ENCODE data around the gene MRTFA.

The MRTFA gene

DNA sequence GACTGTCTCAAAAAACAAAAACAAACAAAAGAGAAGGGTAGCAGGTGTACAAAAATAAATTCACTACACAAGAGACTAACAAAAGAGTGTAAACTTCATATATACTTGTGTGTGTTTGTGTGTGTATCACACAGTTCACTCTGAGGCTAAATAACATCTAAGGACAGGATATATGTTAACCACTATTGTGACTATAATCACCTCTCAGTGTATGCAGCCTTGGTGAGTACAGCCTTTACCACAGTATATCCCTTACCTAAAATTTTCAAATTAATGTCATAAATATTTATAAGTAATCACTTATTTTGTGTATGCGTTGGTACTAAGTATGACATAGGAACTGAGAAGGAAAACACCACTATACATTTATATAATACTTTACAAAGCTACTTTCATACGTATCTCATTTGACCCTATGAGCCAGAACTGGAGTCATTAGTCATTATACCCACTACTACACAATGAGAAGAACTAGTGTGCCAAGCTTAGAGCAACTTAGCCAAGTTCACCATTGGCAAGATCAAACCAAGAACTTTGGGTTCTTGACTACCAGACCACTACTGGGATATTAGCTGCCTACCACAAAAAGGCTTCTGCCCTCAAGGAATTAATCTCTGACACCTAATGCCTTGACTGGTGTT lies 149.4 kb downstream of the MRTFA start:
- Mint-ChIP-seq H3K4me1 (ENCODE audit: low read depth in 2 of 2) (peaks cover 3 to 16% of the 10 kb centered on the region in 2 donors), H3K27ac (peak overlapping the region in 1 of 2 donors; percentile 60), H3K36me3 (ENCODE audit: insufficient read depth) (peaks cover 4% of the 10 kb centered on the region), H3K4me3 (no peak overlapping the region), H3K9me3 (no peaks in the 10 kb centered on the region), H3K27me3 (no peaks in the 10 kb centered on the region)
- ATAC-seq (replicated peaks) (no peak), DNase-seq (no peak)

DNA sequence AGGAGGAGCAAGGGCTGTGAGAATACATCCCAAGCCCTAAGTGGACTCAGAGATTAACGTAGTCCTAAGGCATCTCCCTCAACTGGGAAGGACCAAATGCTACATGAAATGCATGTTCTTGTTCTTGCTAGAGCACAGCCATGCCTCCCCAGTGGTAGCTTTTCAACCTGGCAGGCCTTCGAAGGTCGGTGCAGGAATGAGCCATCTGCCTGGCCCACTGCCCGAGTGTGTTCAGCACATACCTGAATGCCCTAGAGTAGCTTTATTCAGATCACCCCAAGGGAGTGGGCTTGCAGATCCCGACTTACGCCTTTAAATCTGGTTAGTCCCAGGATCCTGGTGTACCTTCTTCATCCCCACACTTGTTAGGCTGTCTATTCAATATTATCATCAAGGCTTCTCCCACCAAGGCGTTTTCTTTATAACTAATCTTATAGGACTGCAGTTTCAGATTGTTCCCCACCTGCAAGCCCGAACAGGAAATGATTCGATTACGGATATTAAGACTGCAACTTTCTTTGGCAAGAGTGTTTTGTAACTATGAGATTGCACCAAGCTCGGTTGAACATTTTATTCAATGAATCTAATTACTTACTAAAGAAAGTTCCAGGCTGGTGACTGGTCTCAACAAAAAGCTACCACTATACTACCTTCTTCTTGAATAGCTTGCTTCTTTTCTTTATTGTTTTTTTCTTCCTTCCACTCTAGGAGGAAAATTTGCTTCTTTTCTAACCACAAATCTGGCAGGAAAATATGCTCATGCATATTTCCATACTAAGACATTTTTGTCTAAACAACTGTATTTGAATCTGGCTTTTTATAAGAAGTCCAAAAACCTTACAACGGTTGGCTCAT lies 150.5 kb downstream of the MRTFA start:
- H3K27me3 Mint-ChIP-seq, result no peaks in the 10 kb centered on the region
- H3K36me3 Mint-ChIP-seq (ENCODE audit: insufficient read depth), result peaks cover 4% of the 10 kb centered on the region
- peak overlapping the region in 1 of 2 donors; percentile 60 for H3K27ac Mint-ChIP-seq
- H3K4me1 Mint-ChIP-seq (ENCODE audit: low read depth in 2 of 2), result peaks cover 0 to 11% of the 10 kb centered on the region in 2 donors
- no peak for ATAC-seq (replicated peaks)
- no peaks in the 10 kb centered on the region for H3K9me3 Mint-ChIP-seq
- no peak overlapping the region for H3K4me3 Mint-ChIP-seq
- DNase-seq, result no peak

DNA sequence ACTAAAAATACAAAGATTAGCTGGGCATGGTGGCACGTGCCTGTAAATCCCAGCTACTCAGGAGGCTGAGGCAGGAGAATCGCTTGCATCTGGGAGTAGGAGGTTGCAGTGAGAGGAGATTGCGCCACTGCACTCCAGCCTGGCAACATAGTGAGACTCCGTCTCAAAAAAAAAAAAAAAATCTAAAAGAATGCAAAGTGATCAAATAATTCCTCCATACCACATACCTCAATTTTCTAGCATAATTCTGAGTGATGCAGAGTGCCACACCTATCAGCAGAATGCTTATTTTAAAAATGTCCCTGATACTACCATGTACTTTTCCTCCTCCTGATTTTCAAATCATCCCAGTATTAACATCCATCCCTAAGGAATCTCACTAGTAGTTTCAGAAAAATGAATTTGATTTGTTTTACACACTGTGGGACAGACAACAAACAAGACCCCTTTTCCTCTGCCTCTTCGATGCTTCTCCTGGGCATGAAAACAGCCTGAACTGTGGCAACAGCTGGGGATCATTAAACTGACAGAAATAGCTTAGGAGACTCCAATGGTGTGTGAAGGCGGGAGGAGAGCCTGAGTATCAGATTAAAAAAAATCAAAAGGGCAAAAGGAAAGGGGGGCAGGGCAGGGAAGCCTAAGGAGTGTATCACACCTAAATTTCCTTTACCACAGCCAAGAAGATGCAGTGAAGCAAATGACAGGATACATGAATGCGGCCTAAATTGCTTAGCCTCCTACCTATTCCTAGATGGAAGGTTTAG lies 151.4 kb downstream of the MRTFA start:
- H3K4me3 Mint-ChIP-seq, result no peak overlapping the region
- H3K9me3 Mint-ChIP-seq, result no peaks in the 10 kb centered on the region
- no peaks in the 10 kb centered on the region for H3K27me3 Mint-ChIP-seq
- DNase-seq, result no peak
- peak overlapping the region in 1 of 2 donors; percentile 8 for H3K27ac Mint-ChIP-seq
- ATAC-seq (replicated peaks), result no peak
- peaks cover 4% of the 10 kb centered on the region for H3K36me3 Mint-ChIP-seq (ENCODE audit: insufficient read depth)
- H3K4me1 Mint-ChIP-seq (ENCODE audit: low read depth in 2 of 2), result peaks cover 0 to 11% of the 10 kb centered on the region in 2 donors

DNA sequence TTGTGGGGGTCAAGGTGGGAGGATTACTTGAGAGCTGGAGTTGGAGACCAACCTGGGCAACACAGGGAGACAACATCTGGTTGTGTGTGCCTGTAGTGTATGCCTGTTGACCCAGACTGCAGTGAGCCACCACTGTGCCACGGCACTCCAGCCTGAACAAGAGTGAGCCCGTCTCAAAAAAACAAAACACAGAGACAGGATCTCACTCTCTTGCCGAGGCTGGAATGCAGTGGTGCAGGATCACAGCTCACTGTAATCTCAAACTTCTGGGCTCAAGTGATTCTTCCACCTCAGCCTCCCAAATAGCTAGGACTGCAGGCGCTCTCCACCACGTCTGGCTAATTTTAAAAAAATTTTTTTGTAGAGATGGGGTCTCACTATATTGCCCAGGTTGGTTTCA lies 153.6 kb downstream of the MRTFA start:
- no peak for DNase-seq
- no peaks in the 10 kb centered on the region for H3K27me3 Mint-ChIP-seq
- ATAC-seq (replicated peaks), result no peak
- peaks cover 5 to 14% of the 10 kb centered on the region in 2 donors for H3K4me1 Mint-ChIP-seq (ENCODE audit: low read depth in 2 of 2)
- no peak overlapping the region for H3K4me3 Mint-ChIP-seq
- no peaks in the 10 kb centered on the region for H3K9me3 Mint-ChIP-seq
- H3K36me3 Mint-ChIP-seq (ENCODE audit: insufficient read depth), result peaks cover 4% of the 10 kb centered on the region
- no peak overlapping the region for H3K27ac Mint-ChIP-seq

DNA sequence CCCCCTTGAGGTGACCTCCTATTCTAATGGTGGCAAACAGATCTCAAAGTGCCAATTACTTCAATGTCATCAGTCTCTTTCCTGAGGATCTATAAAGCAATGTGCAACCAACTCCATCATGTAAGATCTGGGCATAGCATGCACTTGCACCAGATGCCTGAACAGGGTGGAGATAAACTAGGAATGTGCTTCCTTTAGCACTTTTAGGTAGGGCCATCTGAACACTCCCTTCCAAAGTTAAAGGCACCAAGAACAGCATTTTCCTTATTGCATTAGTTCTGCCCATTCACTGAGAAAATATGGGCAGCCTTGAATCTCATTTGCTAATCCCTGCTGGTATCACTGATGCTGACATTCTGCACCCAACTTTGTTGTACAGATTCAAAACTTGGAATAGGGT lies 154.1 kb downstream of the MRTFA start:
- Mint-ChIP-seq H3K36me3 (ENCODE audit: insufficient read depth) (peaks cover 4% of the 10 kb centered on the region), H3K4me1 (ENCODE audit: low read depth in 2 of 2) (peaks cover 10 to 11% of the 10 kb centered on the region in 2 donors)
- no peak for DNase-seq

DNA sequence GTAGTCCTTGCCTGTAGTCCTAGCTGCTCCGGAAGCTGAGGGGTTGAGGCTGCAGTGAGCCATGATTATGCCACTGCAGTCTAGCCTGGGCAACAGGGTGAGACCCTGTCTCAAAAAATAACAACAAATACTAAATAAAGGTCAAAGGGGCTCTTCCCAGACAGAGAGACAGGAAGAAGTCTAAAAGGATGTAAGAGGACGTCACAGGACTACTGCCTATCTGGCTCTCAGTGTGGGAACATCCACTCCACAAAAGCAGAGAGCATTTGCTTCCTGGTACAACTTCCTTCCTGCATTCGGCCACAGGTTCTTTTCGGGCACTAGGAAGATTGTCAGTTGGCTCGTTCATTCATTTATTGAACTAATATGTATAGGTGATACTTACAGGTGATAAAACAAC lies 155.5 kb downstream of the MRTFA start:
- no peak for ATAC-seq (replicated peaks)
- DNase-seq, result no peak
- Mint-ChIP-seq H3K27ac (no peak overlapping the region), H3K27me3 (no peaks in the 10 kb centered on the region), H3K4me3 (no peak overlapping the region), H3K36me3 (ENCODE audit: insufficient read depth) (peaks cover 4% of the 10 kb centered on the region), H3K4me1 (ENCODE audit: low read depth in 2 of 2) (peaks cover 8 to 10% of the 10 kb centered on the region in 2 donors), H3K9me3 (no peaks in the 10 kb centered on the region)

More for the DNA sequence above, 154.1 kb downstream of the MRTFA start:
- no peaks in the 10 kb centered on the region for H3K9me3 Mint-ChIP-seq
- no peak overlapping the region for H3K27ac Mint-ChIP-seq
- H3K27me3 Mint-ChIP-seq, result no peaks in the 10 kb centered on the region
- no peak overlapping the region for H3K4me3 Mint-ChIP-seq
- no peak for ATAC-seq (replicated peaks)

DNA sequence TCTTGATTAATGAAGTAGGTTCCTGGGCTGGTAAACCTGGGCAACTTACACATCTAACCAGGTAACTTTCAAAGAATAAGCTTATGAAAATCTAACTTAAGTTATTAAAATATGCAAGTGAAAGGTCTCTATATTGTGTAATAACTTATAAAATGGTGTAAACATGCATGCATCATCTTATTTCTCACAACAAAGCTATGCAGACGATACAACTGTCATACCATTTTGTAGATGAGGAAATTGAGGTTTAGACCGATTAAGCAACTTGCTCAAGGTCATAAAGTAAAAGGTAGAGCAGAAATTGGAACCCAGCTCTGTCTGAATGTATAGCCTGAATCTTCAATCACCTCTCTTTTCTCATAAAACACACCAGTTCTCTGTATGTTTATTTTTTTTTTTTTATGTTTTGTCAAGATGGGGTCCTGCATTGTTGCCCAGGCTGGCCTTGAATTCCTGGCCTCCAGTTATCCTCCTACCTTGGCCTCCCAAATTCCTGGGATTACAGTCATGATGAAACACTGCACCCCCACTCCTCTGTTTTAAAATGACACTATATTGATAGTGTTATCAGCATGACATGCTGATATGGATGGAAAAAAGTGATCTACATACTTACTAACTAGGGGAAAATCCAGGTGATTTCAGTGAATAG lies 156.5 kb downstream of the MRTFA start:
- DNase-seq (no peak), ATAC-seq (replicated peaks) (no peak)
- Mint-ChIP-seq H3K4me1 (ENCODE audit: low read depth in 2 of 2) (peaks cover 8 to 10% of the 10 kb centered on the region in 2 donors), H3K27ac (no peak overlapping the region), H3K4me3 (no peak overlapping the region), H3K36me3 (ENCODE audit: insufficient read depth) (peaks cover 3% of the 10 kb centered on the region), H3K9me3 (no peaks in the 10 kb centered on the region), H3K27me3 (no peaks in the 10 kb centered on the region)

DNA sequence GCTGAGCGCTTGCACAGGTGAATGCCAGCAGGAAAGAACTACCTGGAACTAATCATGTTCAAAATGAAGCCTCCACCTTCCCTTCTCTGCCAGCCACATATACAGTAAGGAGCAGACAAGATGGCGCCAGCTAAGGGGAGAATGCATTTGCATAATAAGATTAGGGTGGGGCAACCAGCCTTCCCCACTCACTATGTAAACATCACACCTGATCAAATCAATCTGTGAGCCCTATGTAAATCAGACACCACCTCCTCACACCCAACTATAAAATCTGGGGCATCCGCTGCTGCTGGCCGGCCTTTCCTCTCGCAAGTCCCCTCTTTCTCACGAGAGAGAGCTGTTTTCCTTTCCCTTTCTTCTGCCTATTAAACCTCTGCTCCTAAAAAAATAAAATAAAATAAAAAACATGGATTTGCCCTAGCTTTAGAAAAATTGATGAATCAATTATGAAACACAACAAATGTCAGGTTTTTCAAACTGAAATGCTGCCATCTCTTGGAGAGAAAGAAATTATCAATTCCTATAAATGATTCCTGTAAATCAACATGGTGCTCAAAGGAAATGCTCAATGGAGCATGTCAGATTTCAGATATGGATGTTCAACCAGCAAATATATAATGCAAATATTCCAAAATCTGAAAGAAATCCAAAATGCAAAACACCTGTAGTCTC lies 157.3 kb downstream of the MRTFA start:
- peaks cover 8 to 10% of the 10 kb centered on the region in 2 donors for H3K4me1 Mint-ChIP-seq (ENCODE audit: low read depth in 2 of 2)
- H3K4me3 Mint-ChIP-seq, result peak overlapping the region in 1 of 2 donors; percentile 45
- H3K36me3 Mint-ChIP-seq (ENCODE audit: insufficient read depth), result no peaks in the 10 kb centered on the region
- no peaks in the 10 kb centered on the region for H3K9me3 Mint-ChIP-seq
- H3K27me3 Mint-ChIP-seq, result no peaks in the 10 kb centered on the region
- ATAC-seq (replicated peaks) (peak; percentile 60), DNase-seq (no peak)
- peak overlapping the region; percentile 52 to 72 for H3K27ac Mint-ChIP-seq

DNA sequence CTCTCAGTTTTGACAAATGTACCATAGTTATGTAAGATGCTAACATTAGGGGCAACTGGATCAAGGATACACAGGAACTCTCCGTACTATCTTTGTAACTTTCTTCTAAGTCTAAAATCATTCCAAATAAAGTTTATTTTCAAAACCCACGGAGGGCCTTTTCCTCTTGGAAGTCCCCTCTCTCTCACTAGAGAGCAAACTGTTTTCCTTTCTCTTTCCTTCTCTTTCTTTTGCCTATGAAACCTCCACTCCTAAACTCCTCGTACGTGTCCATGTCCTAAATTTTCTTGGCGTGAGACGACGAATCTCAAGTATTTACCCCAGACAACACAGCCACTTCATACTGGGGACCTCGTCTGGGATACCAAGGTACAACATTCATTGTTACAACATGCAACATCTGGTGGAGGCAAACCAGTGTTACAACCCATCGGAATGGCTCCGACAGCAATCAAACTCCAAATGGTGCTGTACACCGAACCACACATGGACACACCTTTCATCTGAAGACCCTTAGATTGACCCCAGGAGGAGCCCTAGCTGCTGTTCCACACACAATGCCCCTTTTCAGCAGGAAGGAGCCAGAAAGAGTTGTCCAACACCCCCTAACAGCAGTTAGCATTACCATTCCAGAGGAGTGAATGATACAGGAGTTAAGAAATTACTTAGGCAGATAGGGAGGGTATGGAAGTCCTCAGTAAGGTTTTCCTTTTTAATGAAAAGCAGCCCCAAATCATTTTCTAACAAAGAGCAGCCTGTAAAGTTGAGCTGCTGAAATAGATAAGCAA lies 158.0 kb downstream of the MRTFA start:
- Mint-ChIP-seq H3K4me3 (no peak overlapping the region), H3K4me1 (ENCODE audit: low read depth in 2 of 2) (peaks cover 8 to 10% of the 10 kb centered on the region in 2 donors), H3K27ac (peak overlapping the region; percentile 52 to 72), H3K27me3 (no peaks in the 10 kb centered on the region), H3K36me3 (ENCODE audit: insufficient read depth) (no peaks in the 10 kb centered on the region), H3K9me3 (no peaks in the 10 kb centered on the region)
- DNase-seq, result no peak
- ATAC-seq (replicated peaks), result no peak

DNA sequence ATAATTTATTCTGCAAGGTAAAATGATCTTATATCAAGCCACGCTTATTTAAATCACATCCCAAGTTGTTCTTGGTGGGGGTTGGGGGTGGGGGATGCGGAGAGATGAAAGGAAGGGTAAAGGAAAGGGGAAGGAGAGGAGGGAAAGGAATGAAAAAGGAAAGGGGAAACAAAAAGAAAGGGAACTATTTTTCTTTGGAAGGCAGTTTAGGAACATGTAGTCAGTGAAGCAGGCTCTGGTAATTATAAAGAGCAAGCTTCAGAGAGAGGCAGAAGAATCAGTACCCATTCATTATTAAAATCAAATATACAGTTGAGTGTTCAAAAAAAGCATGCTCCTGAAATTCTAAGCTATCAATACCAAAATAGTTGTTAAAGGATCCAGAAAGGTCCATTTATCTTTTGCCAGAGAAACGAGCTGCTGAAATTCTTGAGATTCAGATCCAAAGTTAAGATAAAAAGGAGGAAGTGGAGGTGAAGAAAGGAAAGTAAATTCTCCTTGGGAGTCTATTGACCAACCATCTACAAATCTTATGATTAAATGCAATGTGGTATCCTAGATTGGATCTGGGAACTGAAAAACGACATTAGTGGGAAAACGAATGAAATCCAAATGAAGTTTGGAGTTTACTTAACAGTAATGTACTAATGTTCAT lies 158.7 kb downstream of the MRTFA start:
- Mint-ChIP-seq H3K36me3 (ENCODE audit: insufficient read depth) (no peaks in the 10 kb centered on the region), H3K9me3 (no peaks in the 10 kb centered on the region), H3K27ac (peak overlapping the region; percentile 42 to 60), H3K27me3 (no peaks in the 10 kb centered on the region), H3K4me3 (no peak overlapping the region), H3K4me1 (ENCODE audit: low read depth in 2 of 2) (peaks cover 8 to 10% of the 10 kb centered on the region in 2 donors)
- DNase-seq, result no peak
- ATAC-seq (replicated peaks), result no peak

DNA sequence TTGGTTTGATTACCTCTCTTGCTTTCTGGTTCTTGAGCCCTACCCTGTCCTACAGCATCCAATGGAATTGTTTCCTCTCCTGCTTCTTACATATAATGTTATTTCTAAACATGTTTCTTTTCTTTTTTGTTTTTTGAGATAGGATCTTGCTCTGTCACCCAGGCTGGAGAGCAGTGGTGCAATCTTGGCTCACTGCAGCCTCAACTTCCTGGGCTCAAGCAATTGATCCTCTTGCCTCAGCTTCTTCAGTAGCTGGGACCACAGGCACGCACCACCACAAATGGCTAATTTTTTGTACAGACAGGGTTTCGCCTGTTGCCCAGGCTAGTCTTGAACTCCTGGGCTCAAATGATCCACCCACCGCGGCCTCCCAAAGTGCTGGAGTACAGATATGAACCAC lies 160.2 kb downstream of the MRTFA start:
- DNase-seq (no peak), ATAC-seq (replicated peaks) (no peak)
- Mint-ChIP-seq H3K27me3 (no peaks in the 10 kb centered on the region), H3K4me1 (ENCODE audit: low read depth in 2 of 2) (peaks cover 6 to 10% of the 10 kb centered on the region in 2 donors), H3K36me3 (ENCODE audit: insufficient read depth) (no peaks in the 10 kb centered on the region), H3K27ac (peak overlapping the region in 1 of 2 donors; percentile 70), H3K9me3 (no peaks in the 10 kb centered on the region), H3K4me3 (no peak overlapping the region)

DNA sequence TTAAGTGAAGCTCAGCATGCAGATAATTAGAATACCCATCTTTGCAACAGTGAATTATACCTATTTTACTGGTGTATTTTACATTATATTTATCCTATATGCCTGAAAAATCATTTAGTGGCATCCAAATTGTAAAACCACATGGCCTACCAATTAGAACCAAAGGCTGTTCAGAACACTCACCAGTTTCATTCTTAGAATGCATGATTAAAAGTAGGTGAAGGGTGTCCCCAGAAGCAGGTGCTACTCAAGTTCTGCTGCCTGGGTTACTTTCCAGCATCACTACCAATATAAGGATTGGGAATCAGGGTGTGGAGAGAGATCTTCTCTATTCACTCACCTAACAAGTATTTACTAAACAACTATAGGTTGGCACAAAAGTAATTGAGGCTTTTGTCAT lies 162.8 kb downstream of the MRTFA start:
- Mint-ChIP-seq H3K27me3 (no peaks in the 10 kb centered on the region), H3K9me3 (no peaks in the 10 kb centered on the region), H3K36me3 (ENCODE audit: insufficient read depth) (peaks cover 4% of the 10 kb centered on the region), H3K4me3 (no peak overlapping the region), H3K27ac (peak overlapping the region in 1 of 2 donors; percentile 44), H3K4me1 (ENCODE audit: low read depth in 2 of 2) (peaks cover 6 to 14% of the 10 kb centered on the region in 2 donors)
- no peak for DNase-seq
- no peak for ATAC-seq (replicated peaks)

All from effector memory CD8-positive, alpha-beta T cell (primary cell).